CD4-positive, alpha-beta T cell treated with Interleukin-17A for 1 hour (primary cell): ENCODE measurements around the gene CD59.

Source experiments
- DNase-seq: peaks from one replicate; pipeline ENCODE4 v3.0.0-alpha.2; 2020

Gene CD59, protein sequence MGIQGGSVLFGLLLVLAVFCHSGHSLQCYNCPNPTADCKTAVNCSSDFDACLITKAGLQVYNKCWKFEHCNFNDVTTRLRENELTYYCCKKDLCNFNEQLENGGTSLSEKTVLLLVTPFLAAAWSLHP

DNA sequence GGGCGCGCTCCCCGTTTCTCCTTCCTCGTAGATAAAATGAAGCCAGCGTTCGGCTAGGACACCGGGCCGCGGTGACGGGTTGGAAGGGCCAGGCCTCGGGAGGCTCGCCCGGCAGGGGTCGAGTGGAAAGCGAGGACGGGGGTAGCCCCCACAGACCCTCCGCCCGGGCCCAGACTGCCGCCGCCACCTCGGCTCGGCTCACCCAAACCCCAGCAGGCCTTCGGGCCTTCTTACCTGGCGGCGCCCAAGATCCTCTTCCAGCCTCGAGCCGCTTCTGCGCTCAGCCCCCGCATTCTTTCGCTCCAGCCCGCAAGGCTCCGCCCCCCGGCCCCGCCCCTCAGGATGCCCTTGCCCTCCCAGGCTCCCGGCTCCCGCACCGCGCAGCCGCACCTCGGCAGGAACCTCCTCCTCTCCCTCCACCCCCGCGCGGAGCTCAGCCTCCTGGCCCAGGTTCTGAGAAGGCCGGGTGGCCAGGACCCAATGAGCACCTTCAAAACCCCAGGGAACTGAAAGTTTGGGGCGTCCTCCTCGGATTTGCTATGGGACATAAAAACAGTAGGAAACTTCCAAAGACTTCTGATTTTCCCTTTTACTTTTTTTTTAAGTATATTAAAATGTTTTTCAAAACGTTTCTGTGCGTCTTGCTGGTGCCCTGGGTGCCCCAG, at the start of gene CD59:
Gene CD59, minus strand, starts transcription at position 276 of the 665 bp plus-strand sequence. CDS start 13,978 bp downstream, outside the sequence.
- peak; percentile 91 for DNase-seq

DNA sequence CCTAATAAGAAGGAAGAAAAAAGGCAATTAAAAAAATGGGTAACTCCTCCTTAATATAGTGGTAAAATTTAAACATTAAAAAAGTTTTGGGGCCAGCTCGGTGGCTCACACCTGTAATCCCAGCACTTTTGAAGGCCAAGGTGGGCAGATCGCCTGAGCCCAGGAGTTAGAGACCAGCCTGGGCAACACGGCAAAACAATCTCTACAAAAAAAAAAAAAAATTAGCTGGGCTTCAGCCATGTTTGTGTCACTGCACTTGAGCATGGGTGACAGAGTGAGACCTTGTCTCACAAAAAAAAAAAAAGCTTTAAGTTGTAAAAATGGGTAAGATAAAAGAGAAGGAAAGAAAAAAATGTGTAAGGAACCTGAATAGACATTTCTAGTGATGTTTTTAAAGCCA, 49.4 kb upstream of the CD59 start:
- DNase-seq: no peak

DNA sequence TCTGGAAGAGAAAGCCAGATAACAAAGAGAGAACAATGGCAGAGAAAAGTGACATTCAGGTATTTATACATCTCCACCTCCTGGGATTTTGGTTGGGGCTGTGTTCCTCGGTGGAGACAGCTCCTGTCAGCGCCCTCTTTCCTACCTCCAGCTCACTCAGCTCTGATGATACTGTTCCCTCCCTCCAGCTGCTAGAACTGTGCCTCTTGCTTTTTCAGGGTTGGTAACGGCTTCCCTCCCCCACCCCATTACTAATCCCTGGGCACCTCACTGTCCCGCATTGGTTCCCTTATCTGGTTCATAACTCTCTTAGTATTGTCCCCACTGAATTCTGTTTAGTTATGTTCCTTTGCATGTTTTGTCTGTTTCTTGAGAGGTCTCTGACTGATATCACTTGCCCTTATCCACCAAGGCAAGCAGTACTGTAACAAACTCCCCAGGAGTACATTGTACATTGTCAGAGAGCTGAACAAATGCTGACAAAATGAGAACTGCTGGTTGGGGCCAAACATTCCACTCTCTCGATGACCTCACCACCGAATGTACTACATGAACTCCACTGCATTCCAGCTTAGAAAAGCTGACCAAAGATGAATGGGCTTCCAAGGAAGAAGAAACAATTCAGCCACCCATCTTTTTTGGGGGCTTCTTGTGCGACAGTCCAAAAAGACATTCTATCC, 43.8 kb upstream of the CD59 start:
- DNase-seq: no peak

DNA sequence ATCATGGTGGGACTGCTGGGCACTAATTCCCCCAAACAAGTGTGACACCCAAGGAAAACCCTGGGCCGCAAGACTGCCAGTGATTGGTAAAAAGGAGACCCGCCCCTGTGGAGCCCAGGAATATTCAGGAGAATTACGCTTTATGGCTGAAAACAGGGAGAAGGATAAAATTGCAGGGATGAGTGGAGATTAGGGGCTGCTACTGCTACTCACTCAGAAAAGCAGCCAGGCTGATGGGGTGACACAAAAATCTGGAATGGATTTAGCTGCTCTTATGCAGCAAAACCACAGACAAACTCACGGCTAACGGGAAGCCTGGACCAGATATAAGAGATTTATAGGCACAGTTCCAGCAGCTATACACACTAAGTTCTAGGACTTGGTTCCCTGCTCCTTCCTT, 42.5 kb upstream of the CD59 start:
- no peak for DNase-seq

DNA sequence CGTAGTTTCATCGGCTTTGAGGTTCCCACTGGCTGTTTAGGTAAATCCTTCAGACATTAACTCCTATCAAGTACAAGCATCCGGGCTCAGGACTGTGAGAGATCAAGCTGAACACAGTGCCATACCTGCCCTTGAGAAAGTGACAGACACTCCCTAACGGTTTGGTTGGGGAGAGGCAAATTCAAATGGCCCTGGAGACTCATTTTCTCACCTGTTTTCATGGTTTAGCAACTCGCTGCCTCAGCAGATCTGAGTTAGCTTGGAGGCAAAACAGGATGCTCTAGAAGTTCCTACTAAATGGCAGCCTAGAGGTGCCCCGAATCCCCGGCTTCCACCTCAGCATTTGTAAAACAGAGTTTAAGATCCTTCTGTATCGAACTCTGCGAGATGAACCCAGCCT, 41.7 kb upstream of the CD59 start:
- DNase-seq: peak; percentile 58

DNA sequence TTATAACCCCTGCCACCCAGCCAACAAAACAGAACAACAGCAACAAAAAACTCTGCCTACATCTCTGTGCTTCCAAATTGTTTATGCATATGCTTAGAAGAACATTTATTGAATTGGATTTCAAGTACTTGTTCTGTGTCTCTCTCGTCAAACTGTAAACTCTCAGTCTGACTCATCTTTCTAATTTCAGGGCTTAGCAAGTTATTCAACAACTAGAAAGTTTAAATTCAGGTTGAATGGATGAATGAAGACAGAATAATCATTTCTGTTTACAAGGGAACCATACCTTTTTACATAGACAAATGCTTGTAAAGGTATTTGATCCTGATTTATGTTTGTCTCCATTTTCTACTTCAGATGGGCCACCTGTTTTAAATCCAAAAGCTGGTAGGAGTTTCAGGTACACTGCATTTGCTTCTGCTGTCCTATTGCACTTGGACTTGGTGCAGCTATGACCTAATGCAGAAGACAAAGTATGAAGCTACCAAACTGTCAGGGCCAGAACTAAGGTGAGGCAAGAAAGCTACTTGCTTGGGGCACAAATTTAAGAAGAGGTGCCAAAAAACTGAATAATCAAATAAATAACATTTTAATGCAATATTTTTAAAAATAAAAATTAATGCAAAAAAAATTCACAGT, 39.7 kb upstream of the CD59 start:
- no peak for DNase-seq

DNA sequence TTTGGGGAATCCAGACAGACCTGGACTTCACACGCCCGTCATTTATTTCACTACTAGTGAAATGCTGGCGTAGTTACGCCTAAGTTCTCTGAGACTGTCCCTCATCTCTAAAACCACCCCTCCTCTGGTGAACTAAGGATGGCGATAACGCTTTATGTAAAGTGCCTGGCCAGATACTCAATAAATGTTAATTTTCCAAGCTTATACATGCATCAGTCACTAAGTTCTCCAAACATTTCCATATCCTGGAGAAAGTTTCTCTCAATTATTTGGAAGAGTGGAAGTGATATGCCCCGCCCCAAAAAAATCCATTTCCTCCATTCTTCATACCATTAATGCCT, 39.2 kb upstream of the CD59 start:
- no peak for DNase-seq

DNA sequence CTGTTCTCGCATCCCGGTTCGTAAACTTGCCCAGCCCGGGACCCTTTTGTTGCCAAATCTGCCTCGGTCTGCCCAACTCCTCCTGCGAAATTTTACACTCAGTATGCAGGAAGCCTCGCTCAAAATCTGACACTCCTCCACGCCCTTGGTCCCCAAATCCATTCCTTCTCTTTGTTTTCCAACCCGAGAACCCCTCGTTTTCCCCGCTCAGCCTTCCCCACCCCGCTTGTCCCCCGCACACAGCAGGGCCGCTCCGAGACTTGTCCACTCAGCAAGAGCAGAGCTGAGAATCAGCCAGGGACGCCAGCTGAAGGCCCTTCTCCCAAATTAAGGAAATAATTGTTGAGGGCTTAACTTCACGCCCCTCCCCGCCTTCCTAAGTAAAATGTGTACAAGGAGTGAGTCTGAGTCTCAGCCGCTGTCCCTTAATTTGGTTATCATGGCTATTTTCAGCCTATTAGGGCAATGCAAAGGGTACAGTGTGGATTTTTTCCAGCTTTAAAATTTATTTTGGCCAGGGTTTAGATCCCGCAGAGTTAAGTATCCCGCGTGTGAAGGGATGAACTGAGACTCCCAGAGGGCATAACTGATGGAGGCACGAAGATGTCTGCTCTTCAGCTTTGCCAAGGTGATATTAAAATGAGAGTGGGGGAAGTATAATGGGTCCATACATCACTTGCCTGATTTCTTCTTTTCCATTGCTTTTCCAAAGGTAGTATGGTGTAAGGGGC, 38.7 kb upstream of the CD59 start:
- no peak for DNase-seq

DNA sequence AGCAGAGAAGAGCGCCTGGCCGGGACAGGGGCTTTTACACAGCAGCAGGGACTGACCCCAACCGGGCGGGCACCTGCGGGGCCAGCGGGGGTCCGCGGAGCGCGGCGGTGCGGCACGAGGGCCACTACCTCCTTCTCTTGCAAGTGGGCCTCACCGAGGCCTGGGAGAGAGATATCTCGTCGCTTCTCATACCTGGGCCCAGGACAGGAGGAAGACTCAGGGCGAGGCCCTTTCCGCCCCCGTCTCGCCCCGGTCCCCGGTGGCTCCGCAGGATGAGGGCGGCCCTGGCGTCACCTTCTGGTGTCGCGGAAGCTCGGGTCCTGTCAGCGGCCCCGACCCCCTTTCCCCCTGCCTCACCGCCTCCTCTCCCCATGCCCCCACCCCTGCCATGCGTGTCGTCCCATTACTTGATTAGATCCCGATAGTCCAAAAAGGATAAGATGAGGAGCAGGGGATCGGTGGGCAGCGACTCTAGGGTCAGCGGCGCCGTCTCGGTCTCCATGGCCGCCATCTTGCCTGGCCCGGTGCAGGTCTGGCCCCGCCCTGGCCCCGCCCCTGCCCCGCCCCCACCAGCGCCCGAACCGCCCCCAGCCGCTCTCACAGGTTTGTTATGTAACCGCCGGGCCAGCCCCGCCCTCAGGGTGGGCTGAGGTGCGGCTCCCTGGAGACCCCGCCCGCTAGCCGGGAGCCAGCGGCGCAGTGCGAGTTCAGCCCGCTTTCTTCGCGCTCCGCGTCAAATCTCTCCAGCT, 37.9 kb upstream of the CD59 start, which contains the start of gene FBXO3:
Gene FBXO3, minus strand, starts transcription at position 534 of the 749 bp plus-strand sequence. Its CDS starts 23 bp downstream, at position 511.
- peak; percentile 90 for DNase-seq

DNA sequence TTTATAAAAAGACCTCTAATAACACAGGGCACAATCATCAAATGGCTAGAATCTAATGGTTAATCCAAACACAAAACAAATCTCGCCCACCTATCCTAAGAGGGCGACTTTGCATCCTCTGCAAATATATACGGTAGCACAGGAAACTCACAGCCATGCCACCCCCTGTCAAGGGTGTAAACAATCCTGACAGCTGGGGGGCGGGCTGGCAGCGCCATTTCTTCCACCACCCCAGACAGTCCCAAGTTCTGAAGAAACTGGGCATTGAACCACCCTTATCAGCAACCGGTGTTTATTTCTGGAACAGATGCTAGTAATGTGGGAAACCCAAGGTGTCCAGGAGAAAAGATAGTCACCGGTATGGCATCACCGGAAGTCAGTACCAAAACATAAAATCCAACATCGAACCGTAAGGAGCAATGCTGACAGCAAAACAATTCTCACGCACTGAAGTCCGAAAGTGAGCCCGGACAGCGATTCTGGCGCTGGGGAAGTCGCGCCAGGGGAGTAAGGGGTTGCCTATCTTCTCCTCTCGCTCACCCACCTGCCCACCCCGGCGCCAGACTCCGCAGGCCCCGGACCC, 37.3 kb upstream of the CD59 start:
- peak; percentile 44 for DNase-seq

DNA sequence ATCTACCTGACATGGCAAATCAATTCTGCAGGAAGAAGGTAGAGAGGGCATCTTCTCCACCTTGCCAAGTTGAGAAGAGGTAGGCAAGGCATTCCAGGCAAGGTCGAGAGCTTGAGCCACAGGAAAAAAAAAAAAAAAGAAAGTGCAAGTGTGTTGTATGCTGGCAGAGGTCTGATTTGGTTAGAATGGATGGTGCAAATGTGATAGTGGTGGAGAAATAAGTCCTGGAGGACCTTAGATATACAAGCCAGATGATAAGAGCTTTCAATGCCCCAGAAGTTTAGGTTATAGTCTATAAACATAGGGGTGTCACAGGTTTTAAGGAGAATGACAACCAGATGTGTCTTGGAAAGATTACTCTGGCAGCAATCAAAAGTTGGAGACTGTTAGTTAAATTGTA, 36.6 kb upstream of the CD59 start:
- no peak for DNase-seq

DNA sequence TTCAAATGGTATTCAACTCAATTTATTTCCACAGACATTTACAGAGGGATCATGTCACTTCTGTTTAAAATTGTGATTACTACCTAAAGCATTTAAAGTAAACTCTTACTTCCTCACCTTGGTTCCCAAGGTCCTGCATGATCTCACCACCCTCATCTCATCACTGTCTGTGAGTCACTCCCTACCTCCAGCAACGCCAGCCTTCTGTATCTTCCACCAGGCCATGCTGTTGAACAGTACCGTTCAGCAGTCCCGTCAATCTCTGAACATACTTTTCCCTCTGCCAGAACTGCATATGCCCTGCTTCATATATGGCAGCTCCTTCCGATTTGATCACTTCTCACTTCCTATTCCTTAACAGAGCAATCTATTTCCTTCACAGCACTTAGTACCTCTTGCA, 36.1 kb upstream of the CD59 start:
- DNase-seq: no peak

DNA sequence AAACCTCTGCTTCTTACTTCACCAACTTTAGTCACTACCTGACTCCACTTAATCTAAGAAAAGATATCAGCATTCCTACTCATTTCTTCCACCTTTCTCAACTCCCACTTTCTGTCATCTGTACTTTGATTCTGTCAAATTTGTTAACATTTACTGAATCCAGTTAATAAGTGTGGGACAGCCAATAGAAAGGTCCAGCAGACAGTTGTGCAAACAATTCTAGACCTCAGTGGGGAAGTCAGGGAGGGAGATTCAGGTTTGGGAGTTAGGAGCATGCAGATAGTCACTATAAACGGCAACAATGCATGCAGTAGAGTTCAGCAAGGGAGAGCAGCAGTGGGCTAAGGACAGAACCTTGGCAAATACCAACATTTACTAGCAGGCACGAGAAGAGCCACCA, 34.0 kb upstream of the CD59 start:
- no peak for DNase-seq

DNA sequence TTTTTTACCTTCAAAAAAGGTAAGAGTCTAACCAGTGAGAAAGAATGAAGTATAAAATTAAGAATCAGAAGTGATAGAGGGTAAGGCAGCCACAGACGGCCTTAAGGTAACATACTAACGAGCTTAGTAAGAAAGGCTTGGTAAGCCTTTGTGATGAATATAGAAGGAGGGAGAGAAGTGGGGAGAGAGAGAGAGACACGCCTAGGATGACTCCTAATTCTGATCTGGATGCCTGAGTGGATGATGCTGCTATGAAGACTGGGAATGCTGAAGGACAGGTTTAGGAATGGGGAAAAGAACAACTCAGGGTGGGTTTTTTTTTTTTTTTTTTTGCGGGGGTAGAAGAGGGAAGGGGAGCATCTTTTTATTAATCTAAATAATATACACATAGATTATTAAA, 33.3 kb upstream of the CD59 start:
- no peak for DNase-seq

DNA sequence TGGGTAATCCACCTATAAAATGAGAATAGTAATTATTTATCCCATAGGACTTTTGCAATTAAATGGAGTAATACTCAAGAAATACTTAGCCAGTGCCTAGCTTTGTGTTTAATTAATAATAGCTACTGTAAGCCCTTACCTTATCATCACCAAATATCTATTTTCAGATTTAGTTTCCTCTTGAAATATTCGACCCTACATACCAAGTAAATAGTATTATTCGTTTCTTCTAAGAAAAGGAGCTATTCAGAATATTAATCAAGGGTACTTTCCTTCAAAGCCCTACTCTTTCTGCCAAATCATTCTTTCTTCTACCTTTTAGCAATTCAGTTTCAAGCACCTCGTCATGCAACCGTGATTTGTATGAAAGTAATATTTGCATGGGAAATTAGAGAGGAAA, 31.4 kb upstream of the CD59 start:
- no peak for DNase-seq

DNA sequence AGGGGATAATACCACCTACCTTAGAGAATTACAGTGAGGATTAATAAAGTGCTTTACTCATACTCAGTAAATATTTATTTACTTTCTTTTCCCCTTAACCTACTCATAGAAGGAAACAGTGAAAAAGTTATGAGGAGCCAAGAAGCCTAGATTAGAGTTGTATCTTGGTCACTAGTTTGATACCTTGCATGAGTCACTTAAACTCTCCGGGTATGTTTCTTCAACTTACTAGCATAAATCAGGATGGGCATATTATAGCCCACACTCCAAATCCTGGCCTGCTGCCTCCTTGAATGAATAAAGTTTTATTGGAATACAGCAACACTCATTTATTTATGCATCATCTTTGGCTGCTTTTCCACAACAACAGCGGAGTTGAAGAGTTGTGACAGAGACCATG, 29.9 kb upstream of the CD59 start:
- DNase-seq: no peak

DNA sequence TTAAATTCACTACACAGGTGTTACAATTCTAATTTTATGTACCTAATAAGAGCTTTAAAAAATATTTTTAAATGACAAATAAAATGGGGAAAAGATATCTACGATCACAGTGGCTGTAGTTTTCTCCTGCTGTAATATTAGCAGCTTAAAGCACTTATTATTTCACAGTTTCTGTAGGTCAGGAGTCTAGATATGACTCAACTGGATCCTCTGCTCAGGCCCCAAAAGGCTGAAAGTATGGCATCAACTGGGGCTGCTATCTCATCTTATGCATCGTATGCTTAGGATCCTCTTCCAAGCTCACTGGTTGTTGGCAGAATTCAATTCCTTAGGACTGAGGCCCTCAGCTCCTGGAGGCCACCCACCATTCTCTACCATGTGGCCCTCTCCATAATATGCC, 25.2 kb upstream of the CD59 start:
- DNase-seq: no peak

DNA sequence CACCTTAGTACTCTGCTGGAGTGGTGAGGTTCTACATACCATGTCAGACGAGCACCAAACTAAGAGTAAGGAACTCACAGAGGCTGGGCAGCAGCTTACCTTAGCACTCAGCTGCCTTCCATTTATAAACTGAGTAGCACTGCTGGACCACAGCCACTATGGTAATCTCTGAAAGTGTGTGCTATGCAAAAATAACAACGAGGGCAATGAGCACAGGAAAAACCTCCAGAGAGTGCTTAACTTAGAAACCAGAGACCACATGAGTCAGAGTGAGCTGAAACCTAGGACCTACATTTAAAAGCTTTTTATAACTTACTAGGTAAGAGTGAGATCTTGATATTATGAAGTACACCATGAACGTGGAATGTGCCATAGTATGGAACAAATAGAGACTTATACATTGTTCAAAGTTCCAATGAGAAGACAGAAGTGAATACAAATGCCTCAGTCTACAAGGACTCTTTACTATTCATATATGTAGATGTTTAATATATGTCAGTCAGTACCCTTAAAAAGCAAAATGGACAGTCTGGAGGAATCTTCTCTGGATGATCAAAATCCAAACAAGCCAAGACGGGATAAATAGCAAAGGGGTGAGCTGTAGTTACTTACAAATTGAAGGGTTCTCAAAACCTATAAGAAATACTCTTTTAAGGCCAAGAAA, 17.2 kb upstream of the CD59 start:
- no peak for DNase-seq

DNA sequence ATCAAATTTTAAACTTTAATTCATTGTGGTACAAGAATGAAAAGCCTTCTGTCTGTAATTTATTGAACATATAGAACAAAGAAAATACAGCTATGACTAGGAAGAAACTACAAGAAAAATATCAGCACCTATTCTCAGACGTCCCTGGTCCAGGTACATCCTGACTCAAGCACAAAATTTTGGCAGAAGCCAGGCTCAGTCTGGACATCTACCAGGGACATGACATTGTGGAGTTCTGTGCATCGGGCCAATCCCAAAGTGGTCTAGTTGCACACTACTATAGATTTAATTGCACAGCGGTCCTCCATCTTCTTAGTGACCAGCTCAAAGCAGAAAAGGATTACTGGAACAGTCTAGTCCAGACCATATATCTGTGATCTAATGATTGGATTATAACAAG, 15.7 kb upstream of the CD59 start:
- DNase-seq: no peak

DNA sequence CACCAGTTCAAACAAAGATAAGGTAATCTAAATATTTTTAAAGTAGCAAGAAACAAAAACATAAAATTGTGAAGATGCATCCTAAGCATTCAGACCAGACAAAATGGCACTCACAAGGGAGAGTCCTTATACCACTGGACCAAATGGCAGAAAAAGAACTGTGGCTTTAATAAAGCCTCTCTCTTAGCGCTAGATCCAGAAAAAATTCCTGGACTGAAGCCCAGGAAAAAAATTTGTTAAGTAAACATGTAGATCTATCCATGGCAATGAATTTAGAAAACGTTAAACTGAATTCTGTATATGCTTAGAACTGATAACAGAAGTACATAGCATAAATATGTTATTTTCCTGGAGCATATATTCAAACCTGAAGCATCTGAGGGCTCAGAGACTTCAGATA, 11.8 kb upstream of the CD59 start:
- DNase-seq: no peak

DNA sequence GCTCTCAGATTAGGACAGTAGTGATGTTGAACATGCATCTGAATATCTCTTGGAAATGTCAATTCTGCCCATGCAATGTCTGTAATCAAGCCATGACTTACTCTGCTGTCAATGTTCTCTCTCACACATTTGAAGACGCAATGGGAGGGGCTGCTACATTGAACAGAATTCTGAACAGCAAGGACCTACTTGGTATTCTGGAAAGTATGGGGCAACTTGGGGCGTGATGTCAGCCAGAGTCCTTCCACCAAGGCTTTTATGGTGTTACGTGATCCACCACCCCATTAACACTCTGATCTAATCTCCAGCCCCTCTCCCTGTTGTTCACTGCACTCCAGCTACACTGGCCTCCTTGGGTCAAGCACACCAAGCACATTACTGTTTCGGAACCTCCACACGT, 7.1 kb upstream of the CD59 start:
- no peak for DNase-seq
